B cell (primary cell): ENCODE measurements around the gene NOXA1. TPM values are rescaled to one million over a fixed set of nuclear protein-coding genes. Genes with fewer than 3 reads are reported as not detected.

Experiments used
- ATAC-seq: fragments of 200-7000 bp; cut with Tn5 transposase; one replicate; pipeline ENCODE4 v1.10.0; 2021; ENCODE audit warnings: low read depth, mild to moderate bottlenecking, moderate number of reproducible peaks, moderate library complexity
- CTCF ChIA-PET: fragments of 350-600 bp; sonication (Branson Sonifier 250); formaldehyde crosslinking; loops from one replicate; lab custom pipeline; 2021; ENCODE audit warnings: antibody characterized with exemption, inconsistent platforms; lab: Charles Lee
- POLR2A ChIA-PET: fragments of 350-600 bp; sonication (Branson Sonifier 250); formaldehyde crosslinking; loops from one replicate; lab custom pipeline; 2021; ENCODE audit warnings: antibody characterized with exemption; lab: Charles Lee
- DNase-seq: peaks from one replicate; pipeline ENCODE4 v3.0.0; 2013
- H2AFZ ChIP-seq: 2 replicates; pipeline ENCODE4 v1.6.1; 2012; ENCODE audit warnings: mild to moderate bottlenecking, low read depth, low read length; ENCODE audit not compliant: insufficient read depth, poor library complexity, severe bottlenecking
- H3K27ac ChIP-seq, 2 donors: 1 replicate in 1 of 2; 2 replicates in 1 of 2; pipeline ENCODE4 v1.5.1; 2012 to 2013; ENCODE audit warnings: low read length in 2 of 2, mild to moderate bottlenecking in 2 of 2, moderate library complexity in 1 of 2
- H3K27me3 ChIP-seq, 4 experiments: fragments of 200-600 bp in 1 of 4; sonication (generic) in 1 of 4; replicated peaks in 1 of 4; 1 replicate in 2 of 4; 2 replicates in 2 of 4; pipeline versions ENCODE4 v1.6.1 to v1.7.0; 2013 to 2016; ENCODE audit warnings: low read length in 3 of 4, mild to moderate bottlenecking in 2 of 4, mixed read lengths in 1 of 4, moderate library complexity in 1 of 4; ENCODE audit not compliant: insufficient read depth in 4 of 4, control insufficient read depth in 3 of 4; ENCODE audit errors: control extremely low read depth in 1 of 4
- H3K36me3 ChIP-seq, 2 experiments: replicated peaks in 1 of 2; 1 replicate in 1 of 2; 2 replicates in 1 of 2; pipeline versions ENCODE4 v1.6.1 to v1.7.1; 2013; ENCODE audit warnings: low read length in 1 of 2; ENCODE audit not compliant: insufficient read depth in 2 of 2, control insufficient read depth in 1 of 2; ENCODE audit errors: control extremely low read depth in 1 of 2, extremely low read depth in 1 of 2
- H3K4me1 ChIP-seq, 2 donors: fragments of 200-600 bp in 1 of 2; sonication (generic) in 1 of 2; 1 replicate in 1 of 2; 2 replicates in 1 of 2; pipeline versions ENCODE4 v1.5.1 to v1.6.1; 2013 to 2017; ENCODE audit warnings: low read length in 2 of 2; ENCODE audit not compliant: control insufficient read depth in 2 of 2, insufficient read depth in 2 of 2
- H3K4me2 ChIP-seq: replicated peaks from 2 replicates; pipeline ENCODE3; 2012; ENCODE audit warnings: mild to moderate bottlenecking, low read depth, low read length; ENCODE audit not compliant: poor library complexity, severe bottlenecking
- H3K4me3 ChIP-seq, 5 experiments: fragments of 200-600 bp in 1 of 5; sonication (generic) in 1 of 5; 1 replicate in 3 of 5; 2 replicates in 2 of 5; pipeline versions ENCODE4 v1.5.1 to v1.7.0; 2011 to 2016; ENCODE audit warnings: low read length in 4 of 5, mild to moderate bottlenecking in 4 of 5, low read depth in 2 of 5, control low read depth in 1 of 5, moderate library complexity in 1 of 5; ENCODE audit not compliant: insufficient read depth in 1 of 5; ENCODE audit errors: control extremely low read depth in 1 of 5, extremely low read depth in 1 of 5
- H3K79me2 ChIP-seq: fragments of 200-600 bp; sonication (generic); one replicate; pipeline ENCODE4 v1.6.0; 2016; ENCODE audit warnings: low read length; ENCODE audit not compliant: control insufficient read depth, insufficient read depth
- H3K9ac ChIP-seq: fragments of 200-600 bp; sonication (generic); 2 replicates; pipeline ENCODE4 v1.6.1; 2017; ENCODE audit warnings: mild to moderate bottlenecking, low read length, moderate library complexity
- H3K9me3 ChIP-seq, 3 donors: one replicate each; pipeline versions ENCODE4 v1.6.1 to v1.7.1; 2013; ENCODE audit warnings: low read length in 2 of 3; ENCODE audit not compliant: control insufficient read depth in 2 of 3, insufficient read depth in 1 of 3; ENCODE audit errors: control extremely low read depth in 1 of 3
- H4K20me1 ChIP-seq: 2 replicates; pipeline ENCODE4 v1.6.0; 2012; ENCODE audit warnings: mild to moderate bottlenecking, low read length; ENCODE audit not compliant: insufficient read depth, control insufficient read depth, poor library complexity, severe bottlenecking
- H3K27ac Mint-ChIP-seq: one replicate; pipeline ENCODE4 v1.8.0; 2021; ENCODE audit warnings: mixed read lengths
- H3K27me3 Mint-ChIP-seq: one replicate; pipeline ENCODE4 v1.8.0; 2021; ENCODE audit warnings: mixed read lengths
- H3K4me1 Mint-ChIP-seq: one replicate; pipeline ENCODE4 v1.8.0; 2021; ENCODE audit warnings: mixed read lengths
- H3K4me3 Mint-ChIP-seq: one replicate; pipeline ENCODE4 v1.8.0; 2021; ENCODE audit warnings: mixed read lengths
- H3K9me3 Mint-ChIP-seq: one replicate; pipeline ENCODE4 v1.8.0; 2022; ENCODE audit warnings: mixed read lengths; ENCODE audit not compliant: insufficient read depth
- EZH2 ChIP-seq: IDR thresholded peaks from 2 replicates; pipeline ENCODE4 v1.6.1; 2012; ENCODE audit warnings: borderline replicate concordance, low read depth, mild to moderate bottlenecking, moderate library complexity, low read length; ENCODE audit not compliant: insufficient read depth, poor library complexity, severe bottlenecking
- WGBS: methylation state at CpG from one replicate; pipeline ENCODE4 v1.1.5; 2013; ENCODE audit warnings: missing lambda C conversion rate; ENCODE audit not compliant: insufficient coverage; 5-methylcytosine and 5-hydroxymethylcytosine counted together
- intact Hi-C: fragments of 100-400 bp; cut with micrococcal nuclease; formaldehyde crosslinking; loops from one replicate; pipeline ENCODE4 v1.10.0; 2022
- polyA plus RNA-seq: library from polyadenylated mRNA; depleted of rRNA; stranded (reverse); fragments of >200 nt; gene quantifications from 2 replicates; pipeline ENCODE4 v1.2.3, GENCODE V29; 2012
- total RNA-seq, 2 donors: library from RNA; stranded (reverse); fragments of 120-200 nt in 1 of 2; gene quantifications; 1 replicate in 1 of 2; 2 replicates in 1 of 2; pipeline versions ENCODE4 v1.2.3 to v1.2.4, GENCODE V29; 2013 to 2022
- TF ChIP-seq, protein P1 (sequence below): fragments of 200-600 bp; IDR thresholded peaks from one replicate; pipeline ENCODE4 v1.8.0; 2022; ENCODE audit warnings: antibody characterized with exemption, mild to moderate bottlenecking

Gene NOXA1
- total and polyA plus RNA-seq, 2 donors (not counting 1 experiment from before 2014, with no cell fraction given): 5.7 to 7.7 TPM

DNA sequence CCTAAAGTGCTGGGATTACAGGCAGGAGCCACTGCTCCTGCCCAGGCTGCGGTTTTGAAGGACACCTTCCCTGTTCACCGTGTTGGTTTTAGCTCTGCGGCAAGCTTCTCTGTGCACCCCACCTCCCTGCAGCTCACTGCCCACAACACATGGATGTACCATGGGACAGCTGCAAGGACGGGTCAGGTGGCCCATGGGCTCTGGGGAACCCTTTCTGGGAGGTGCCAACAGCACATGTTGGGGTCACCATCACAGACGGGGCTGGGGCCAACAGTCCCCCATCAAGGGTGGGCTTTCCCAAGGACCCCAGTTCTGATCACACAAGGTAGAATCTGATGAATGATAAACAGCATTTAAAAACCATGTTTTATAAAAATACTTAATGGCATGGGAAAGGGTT lies 7.7 kb upstream of the NOXA1 start:
- Mint-ChIP-seq H3K27me3 (no peaks in the 10 kb centered on the region), H3K9me3 (no peaks in the 10 kb centered on the region), H3K4me3 (no peak overlapping the region), H3K4me1 (peaks cover 15% of the 10 kb centered on the region), H3K27ac (no peak overlapping the region)
- H3K79me2 ChIP-seq: peaks cover 42% of the 10 kb centered on the region
- H3K4me1 ChIP-seq: peaks cover 10 to 20% of the 10 kb centered on the region in 2 donors
- H2AFZ ChIP-seq: no peak overlapping the region
- peaks cover 0 to 11% (median 3%) of the 10 kb centered on the region in 4 experiments for H3K27me3 ChIP-seq
- peaks cover 62% of the 10 kb centered on the region for H4K20me1 ChIP-seq
- no peak overlapping the region for H3K4me2 ChIP-seq
- H3K9ac ChIP-seq: no peak overlapping the region
- ATAC-seq (no peak), DNase-seq (no peak)
- H3K9me3 ChIP-seq: peaks cover 0 to 2% (median 0%) of the 10 kb centered on the region in 3 donors
- intact Hi-C loops: no loop called here
- no peak for TF ChIP-seq EZH2
- TF ChIP-seq, protein P1, sequence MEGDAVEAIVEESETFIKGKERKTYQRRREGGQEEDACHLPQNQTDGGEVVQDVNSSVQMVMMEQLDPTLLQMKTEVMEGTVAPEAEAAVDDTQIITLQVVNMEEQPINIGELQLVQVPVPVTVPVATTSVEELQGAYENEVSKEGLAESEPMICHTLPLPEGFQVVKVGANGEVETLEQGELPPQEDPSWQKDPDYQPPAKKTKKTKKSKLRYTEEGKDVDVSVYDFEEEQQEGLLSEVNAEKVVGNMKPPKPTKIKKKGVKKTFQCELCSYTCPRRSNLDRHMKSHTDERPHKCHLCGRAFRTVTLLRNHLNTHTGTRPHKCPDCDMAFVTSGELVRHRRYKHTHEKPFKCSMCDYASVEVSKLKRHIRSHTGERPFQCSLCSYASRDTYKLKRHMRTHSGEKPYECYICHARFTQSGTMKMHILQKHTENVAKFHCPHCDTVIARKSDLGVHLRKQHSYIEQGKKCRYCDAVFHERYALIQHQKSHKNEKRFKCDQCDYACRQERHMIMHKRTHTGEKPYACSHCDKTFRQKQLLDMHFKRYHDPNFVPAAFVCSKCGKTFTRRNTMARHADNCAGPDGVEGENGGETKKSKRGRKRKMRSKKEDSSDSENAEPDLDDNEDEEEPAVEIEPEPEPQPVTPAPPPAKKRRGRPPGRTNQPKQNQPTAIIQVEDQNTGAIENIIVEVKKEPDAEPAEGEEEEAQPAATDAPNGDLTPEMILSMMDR: no peak
- no peak overlapping the region for H3K27ac ChIP-seq
- POLR2A ChIA-PET: no interaction called here
- WGBS: 98% methylated on average over 4 of the region's 5 CpGs
- H3K36me3 ChIP-seq: no peaks in the 10 kb centered on the region
- CTCF ChIA-PET: no interaction called here
- no peak overlapping the region for H3K4me3 ChIP-seq

DNA sequence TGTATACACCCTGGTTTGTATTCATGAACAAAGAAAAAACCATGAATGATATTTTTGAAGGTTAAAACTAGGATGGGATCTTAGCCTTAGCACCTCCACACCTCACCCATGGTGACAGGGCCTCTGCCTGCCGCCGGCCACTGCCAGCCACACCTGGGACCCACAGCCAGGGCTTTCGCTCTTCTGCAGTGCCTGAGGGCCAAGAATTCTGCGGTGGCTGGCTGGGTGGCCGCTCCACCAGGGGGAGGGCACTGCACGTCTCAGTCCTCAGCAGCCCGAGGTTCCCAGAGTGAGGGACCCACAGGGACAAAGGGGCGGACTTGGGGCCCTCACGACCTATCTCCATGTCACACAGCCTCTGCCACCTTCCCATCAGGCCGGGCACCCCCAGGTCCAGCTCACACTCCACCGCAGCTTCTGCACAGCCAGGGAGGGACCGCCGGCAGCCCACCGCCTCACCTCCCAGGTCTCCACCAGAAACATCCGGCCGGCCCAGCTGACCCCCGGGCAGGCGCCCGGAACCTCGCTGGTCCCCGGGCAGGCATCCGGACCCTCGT lies 7.1 kb upstream of the NOXA1 start:
- CTCF ChIA-PET: no interaction called here
- Mint-ChIP-seq H3K27me3 (no peaks in the 10 kb centered on the region), H3K9me3 (no peaks in the 10 kb centered on the region), H3K4me1 (peaks cover 14% of the 10 kb centered on the region), H3K27ac (no peak overlapping the region), H3K4me3 (no peak overlapping the region)
- H3K4me3 ChIP-seq: no peak overlapping the region
- peaks cover 0 to 2% (median 0%) of the 10 kb centered on the region in 3 donors for H3K9me3 ChIP-seq
- no peak for DNase-seq
- peaks cover 44% of the 10 kb centered on the region for H3K79me2 ChIP-seq
- POLR2A ChIA-PET: no interaction called here
- H3K9ac ChIP-seq: no peak overlapping the region
- H3K4me2 ChIP-seq: no peak overlapping the region
- H3K27me3 ChIP-seq: peaks cover 0 to 5% (median 2%) of the 10 kb centered on the region in 4 experiments
- no peak overlapping the region for H2AFZ ChIP-seq
- ATAC-seq: no peak
- intact Hi-C loops: no loop called here
- 97% methylated on average over 22 of the region's 23 CpGs for WGBS
- TF ChIP-seq, protein P1: no peak
- peaks cover 56% of the 10 kb centered on the region for H4K20me1 ChIP-seq
- H3K27ac ChIP-seq: no peak overlapping the region
- H3K4me1 ChIP-seq: peaks cover 8 to 18% of the 10 kb centered on the region in 2 donors
- no peaks in the 10 kb centered on the region for H3K36me3 ChIP-seq
